C4-2B (cell line): ENCODE results near the gene PLA2G4E.

ENCODE experiments used
- H3K27ac ChIP-seq: fragments of 450-650 bp; 2 replicates; pipeline ENCODE4 v1.5.1; 2017
- ZFX ChIP-seq: fragments of 450-650 bp; IDR thresholded peaks from 2 replicates; pipeline ENCODE4 v1.6.1; 2017
- TF ChIP-seq, protein P1 (sequence below): fragments of 450-650 bp; conservative IDR thresholded peaks from 2 replicates; pipeline ENCODE4 v1.5.1; 2017; ENCODE audit warnings: mild to moderate bottlenecking

Gene PLA2G4E

DNA sequence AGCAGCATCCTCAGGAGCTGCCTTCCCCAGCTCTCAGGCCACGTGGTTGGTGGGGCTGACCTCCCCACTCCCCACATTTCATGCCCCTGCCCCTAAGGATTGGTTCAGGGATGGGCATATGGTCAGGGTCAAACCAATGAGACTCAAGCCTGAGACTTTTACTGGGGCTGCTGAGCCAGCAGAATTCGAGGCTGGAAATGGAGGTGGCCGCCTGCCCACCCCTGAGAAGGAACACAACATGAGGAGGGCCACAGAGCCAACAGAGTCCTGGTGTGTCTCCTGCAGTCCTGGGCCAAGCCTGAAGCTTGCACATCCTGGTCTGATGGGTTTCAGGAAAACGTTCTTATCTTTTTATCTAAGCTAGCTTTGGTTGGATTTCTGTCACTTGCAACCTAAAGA, 54.4 kb downstream of the PLA2G4E start:
- TF ChIP-seq, protein P1, sequence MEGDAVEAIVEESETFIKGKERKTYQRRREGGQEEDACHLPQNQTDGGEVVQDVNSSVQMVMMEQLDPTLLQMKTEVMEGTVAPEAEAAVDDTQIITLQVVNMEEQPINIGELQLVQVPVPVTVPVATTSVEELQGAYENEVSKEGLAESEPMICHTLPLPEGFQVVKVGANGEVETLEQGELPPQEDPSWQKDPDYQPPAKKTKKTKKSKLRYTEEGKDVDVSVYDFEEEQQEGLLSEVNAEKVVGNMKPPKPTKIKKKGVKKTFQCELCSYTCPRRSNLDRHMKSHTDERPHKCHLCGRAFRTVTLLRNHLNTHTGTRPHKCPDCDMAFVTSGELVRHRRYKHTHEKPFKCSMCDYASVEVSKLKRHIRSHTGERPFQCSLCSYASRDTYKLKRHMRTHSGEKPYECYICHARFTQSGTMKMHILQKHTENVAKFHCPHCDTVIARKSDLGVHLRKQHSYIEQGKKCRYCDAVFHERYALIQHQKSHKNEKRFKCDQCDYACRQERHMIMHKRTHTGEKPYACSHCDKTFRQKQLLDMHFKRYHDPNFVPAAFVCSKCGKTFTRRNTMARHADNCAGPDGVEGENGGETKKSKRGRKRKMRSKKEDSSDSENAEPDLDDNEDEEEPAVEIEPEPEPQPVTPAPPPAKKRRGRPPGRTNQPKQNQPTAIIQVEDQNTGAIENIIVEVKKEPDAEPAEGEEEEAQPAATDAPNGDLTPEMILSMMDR = no peak
- TF ChIP-seq ZFX = no peak
- H3K27ac ChIP-seq = peak overlapping the region; percentile 1; the same call in 1 of the 2 replicates

DNA sequence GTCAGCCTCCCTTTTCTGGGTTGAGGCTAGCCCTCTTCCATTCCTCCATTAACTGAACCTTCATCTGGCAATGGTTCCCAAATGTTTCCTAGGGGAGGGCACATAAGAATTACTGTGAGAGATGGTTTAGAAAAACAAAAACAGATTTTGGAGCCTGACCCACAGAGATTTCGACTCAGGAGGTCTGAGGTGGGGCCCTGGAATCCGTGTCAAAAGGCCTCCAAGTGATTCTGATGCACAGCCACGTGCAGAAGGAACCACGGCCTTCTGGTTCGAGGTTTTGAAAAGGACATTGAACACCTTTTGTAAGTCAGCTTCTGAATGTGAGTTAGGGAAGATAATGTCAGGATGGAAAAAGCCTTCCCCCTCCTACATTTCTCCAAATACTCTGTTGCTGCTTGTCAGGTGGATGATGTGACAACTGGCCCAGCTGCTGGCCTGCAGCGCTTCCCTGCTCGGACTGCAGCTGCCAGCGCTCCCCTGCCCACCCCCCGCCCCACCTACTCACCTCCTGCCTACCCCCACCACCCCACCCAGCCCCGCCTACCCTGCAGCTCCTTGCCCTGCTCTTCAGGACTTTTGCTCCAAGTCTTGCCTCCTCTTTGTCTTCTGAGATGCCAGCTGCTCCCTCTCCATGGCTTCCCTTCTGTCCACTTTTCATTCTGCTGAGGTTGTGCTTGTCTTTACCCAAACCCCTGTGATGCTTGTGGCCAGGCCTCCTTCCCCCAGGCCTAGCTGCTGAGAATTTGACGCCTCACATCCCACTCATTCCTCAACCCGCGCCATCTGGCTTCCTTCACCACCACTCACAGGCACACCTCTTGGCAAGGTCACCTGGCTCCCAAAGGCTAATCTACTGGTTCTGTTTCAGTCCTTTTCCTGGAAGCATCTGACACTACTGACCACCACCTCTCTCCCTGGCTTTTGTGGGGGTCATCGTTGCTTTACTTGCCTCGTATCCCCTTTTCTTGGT, 55.1 kb downstream of the PLA2G4E start:
- TF ChIP-seq, protein P1 = no peak
- no peak for TF ChIP-seq ZFX
- H3K27ac ChIP-seq = peak overlapping the region; percentile 1; the same call in 1 of the 2 replicates

DNA sequence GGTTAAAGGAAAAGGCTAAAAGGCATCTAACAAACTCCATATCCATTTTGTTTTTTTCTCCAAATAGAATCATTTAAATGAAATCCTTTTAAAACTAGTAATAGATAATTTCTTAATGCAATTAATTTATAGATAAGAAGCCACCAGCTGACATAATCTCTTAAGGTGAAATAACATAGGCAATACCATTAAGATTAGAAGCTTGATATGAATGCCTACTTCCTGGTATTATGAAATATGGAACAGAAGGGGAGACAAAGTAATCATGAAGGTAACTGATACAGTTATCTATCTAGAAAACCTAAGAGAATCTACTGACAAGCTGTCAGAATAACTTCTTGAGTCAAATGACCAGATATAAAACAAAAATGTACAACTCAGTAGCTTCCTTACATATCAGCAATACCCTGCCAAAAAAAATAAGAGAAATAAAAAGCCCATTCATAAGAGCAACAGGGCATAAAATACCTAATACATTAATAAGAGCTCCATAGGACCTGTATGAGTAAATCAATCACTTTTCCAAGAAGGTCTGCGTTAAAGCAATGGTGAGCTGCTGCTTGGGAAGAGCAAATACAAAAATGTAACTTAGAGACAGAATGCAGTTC, 59.1 kb downstream of the PLA2G4E start:
- no peak overlapping the region for H3K27ac ChIP-seq
- TF ChIP-seq, protein P1 = no peak

DNA sequence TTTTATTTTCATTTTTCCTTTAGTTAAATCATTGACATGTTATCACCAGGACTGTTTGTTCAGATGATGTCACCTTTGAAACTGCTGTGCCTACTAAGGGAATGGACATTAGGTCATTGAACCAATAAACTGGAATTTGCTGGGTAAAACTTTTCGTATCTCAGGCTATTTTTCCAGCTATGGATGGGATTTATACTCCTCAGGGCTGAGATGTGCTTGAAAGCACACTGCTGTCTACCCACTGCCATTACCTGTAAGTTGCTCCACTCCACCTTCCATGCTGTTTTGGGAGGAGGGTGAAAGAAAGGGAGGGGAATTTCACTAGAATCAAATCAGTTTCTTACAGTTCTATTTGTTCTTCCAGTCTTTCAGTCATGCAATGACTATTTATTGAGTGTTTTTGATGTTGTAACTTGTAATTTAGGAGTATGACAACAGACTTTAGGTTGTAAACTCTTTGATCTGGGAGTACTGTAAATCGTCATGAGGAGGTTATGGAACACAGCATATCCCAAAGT, 59.8 kb downstream of the PLA2G4E start:
- no peak for TF ChIP-seq ZFX
- TF ChIP-seq, protein P1 = no peak
- peak overlapping the region; percentile 15; the same call in 1 of the 2 replicates for H3K27ac ChIP-seq

DNA sequence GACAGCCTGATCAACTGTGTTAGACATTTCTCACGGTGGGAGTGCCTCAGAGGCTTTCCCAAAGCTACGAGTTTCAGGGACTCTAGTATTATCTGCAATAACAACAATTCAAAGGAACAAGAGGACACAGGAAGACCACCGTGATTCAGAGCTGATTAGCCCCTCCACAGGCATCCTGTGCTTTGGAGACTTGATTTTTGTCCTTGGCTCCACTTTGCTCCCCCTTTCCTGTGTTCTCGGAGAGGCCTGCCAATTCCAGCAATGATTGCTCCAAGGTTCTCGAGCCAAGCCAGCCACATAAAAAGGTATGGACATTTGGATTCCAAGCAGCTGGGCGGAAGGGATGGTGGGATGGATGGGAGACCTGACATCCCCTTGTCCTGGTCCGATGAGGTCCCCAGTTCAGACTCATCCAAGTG, 62.8 kb downstream of the PLA2G4E start:
- H3K27ac ChIP-seq = no peak overlapping the region
- TF ChIP-seq, protein P1 = no peak
- no peak for TF ChIP-seq ZFX

- no peak overlapping the region for H3K27ac ChIP-seq
- TF ChIP-seq, protein P1 = no peak
- TF ChIP-seq ZFX = no peak
These were observed 63.6 kb downstream of the PLA2G4E start for GRCh38 chr15:41957021-41957897.
